Measurements from ENCODE around the gene TMEM120A.
"Not testable (repeated sequence)": the region's sequence is repeated elsewhere in the genome, so short reads cannot be mapped to it uniquely, and the experiment has no call there.

The TMEM120A gene

DNA sequence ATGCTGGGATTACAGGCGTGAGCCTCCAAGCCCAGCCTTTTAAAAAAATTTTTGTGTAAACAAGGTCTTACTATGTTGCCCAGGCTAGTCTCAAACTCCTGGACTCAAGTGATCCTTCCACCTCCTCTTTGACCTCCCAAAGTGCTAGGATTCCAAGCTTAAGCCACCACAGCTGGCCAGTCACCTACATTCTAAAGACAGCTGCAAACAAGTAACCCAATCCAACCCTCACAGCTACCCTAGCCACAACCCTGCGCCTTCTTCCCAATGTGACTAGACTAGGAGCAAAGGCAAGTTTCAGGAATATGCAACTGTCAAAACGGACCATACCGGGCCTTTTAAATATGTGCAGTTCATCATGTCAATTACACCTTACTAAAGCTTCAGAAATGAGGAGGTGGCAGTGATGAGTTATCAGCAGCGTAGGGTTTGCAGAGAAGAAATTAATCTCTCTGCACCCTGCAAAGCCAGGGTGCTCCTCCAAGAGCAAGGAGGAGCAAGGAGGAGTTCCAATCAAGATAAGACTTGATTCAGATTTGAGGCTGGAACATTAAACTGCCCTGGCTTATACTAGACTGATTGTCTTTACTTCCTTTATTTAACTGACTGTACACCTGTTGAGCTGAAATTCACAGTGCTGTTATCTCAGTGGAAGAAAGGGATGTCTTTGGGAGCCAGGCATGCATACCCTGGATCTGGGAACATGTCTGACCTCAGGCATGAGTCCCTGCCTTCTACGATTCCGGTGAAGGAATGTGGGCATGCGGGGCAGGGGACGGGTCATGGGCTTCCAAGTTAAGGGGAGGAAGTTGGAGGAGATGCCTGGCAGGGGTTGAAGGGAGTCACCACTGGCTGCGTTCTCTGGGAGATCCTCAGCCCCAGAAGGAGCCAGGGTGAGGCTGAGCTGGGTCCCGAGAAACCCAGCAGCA is 15.5 kb upstream of the TMEM120A start:
- H3K27ac ChIP-seq (ENCODE audit: low read depth, low read length): no peak overlapping the region
- H3K4me2 ChIP-seq (ENCODE audit: low read length): no peak overlapping the region
- no peaks in the 10 kb centered on the region for H4K20me1 ChIP-seq (ENCODE audit: control insufficient read depth, insufficient read depth, low read depth, low read length)

DNA sequence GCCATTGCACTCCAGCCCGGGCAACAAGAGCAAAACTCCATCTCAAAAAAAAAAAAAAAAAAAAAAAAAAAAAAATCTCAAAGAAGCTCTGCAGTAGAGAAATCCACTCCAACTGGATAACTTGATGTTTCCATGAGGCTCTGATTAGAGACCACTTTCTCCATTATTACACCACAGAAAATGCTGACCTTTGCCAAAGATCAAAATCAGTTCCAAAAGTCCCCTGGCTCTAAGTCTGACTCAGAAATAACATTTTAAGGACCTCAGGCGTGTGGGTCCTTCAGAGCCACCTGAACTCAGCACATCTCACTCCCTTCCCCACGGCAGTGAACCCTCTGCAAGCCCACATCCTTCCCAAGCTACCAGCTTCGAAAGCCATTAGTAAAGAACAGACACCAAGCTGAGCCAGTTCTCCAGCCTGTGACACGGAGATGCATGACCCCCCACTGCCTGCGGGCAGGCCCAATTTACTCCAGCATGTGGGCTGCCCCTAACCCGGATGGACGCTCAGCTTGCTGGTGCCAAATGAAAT is 13.8 kb upstream of the TMEM120A start:
- TF ChIP-seq, protein P1, sequence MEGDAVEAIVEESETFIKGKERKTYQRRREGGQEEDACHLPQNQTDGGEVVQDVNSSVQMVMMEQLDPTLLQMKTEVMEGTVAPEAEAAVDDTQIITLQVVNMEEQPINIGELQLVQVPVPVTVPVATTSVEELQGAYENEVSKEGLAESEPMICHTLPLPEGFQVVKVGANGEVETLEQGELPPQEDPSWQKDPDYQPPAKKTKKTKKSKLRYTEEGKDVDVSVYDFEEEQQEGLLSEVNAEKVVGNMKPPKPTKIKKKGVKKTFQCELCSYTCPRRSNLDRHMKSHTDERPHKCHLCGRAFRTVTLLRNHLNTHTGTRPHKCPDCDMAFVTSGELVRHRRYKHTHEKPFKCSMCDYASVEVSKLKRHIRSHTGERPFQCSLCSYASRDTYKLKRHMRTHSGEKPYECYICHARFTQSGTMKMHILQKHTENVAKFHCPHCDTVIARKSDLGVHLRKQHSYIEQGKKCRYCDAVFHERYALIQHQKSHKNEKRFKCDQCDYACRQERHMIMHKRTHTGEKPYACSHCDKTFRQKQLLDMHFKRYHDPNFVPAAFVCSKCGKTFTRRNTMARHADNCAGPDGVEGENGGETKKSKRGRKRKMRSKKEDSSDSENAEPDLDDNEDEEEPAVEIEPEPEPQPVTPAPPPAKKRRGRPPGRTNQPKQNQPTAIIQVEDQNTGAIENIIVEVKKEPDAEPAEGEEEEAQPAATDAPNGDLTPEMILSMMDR (IDR thresholded peaks at IDR 0.05; ENCODE audit: low read depth, low read length, poor library complexity, severe bottlenecking): no peak
- no peak for TF ChIP-seq EZH2phosphoT487 (IDR thresholded peaks at IDR 0.05; ENCODE audit: borderline replicate concordance, low read length)
- no peaks in the 10 kb centered on the region for H4K20me1 ChIP-seq (ENCODE audit: control insufficient read depth, insufficient read depth, low read depth, low read length)
- no peaks in the 10 kb centered on the region for H3K9me3 ChIP-seq (ENCODE audit: control insufficient read depth, insufficient read depth, low read length)
- no peaks in the 10 kb centered on the region for H3K27me3 ChIP-seq (ENCODE audit: control insufficient read depth, low read length)
- no peak overlapping the region for H3K27ac ChIP-seq (ENCODE audit: low read depth, low read length)
- no peaks in the 10 kb centered on the region for H3K79me2 ChIP-seq (ENCODE audit: control insufficient read depth, low read length)
- no peaks in the 10 kb centered on the region for H3F3A ChIP-seq (ENCODE audit: control insufficient read depth, insufficient read depth)
- 0 out of 2 replicates have a peak, but pooled peaks cover 4% of the 10 kb centered on the region for H3K4me1 ChIP-seq (ENCODE audit: control insufficient read depth, low read length)
- H3K36me3 ChIP-seq (ENCODE audit: control insufficient read depth, low read length): peaks cover 21% of the 10 kb centered on the region
- no peak overlapping the region for H3K4me3 ChIP-seq (ENCODE audit: low read length)
- no peaks in the 10 kb centered on the region for H3K9me2 ChIP-seq (replicated peaks; ENCODE audit: control insufficient read depth, low read length)
- no peak overlapping the region for H3K4me2 ChIP-seq (ENCODE audit: low read length)

More for the DNA sequence above, 15.5 kb upstream of the TMEM120A start:
- TF ChIP-seq EZH2phosphoT487 (IDR thresholded peaks at IDR 0.05; ENCODE audit: borderline replicate concordance, low read length): no peak
- TF ChIP-seq, protein P1 (IDR thresholded peaks at IDR 0.05; ENCODE audit: low read depth, low read length, poor library complexity, severe bottlenecking): no peak
- Histone ChIP-seq H3K4me1 (ENCODE audit: control insufficient read depth, low read length) (0 out of 2 replicates have a peak, but pooled peaks cover 4% of the 10 kb centered on the region), H3K4me3 (ENCODE audit: low read length) (no peak overlapping the region), H3F3A (ENCODE audit: control insufficient read depth, insufficient read depth) (no peaks in the 10 kb centered on the region), H3K9me3 (ENCODE audit: control insufficient read depth, insufficient read depth, low read length) (no peaks in the 10 kb centered on the region), H3K27me3 (ENCODE audit: control insufficient read depth, low read length) (no peaks in the 10 kb centered on the region), H3K79me2 (ENCODE audit: control insufficient read depth, low read length) (no peaks in the 10 kb centered on the region), H3K9me2 (replicated peaks; ENCODE audit: control insufficient read depth, low read length) (no peaks in the 10 kb centered on the region), H3K36me3 (ENCODE audit: control insufficient read depth, low read length) (peaks cover 17% of the 10 kb centered on the region)

DNA sequence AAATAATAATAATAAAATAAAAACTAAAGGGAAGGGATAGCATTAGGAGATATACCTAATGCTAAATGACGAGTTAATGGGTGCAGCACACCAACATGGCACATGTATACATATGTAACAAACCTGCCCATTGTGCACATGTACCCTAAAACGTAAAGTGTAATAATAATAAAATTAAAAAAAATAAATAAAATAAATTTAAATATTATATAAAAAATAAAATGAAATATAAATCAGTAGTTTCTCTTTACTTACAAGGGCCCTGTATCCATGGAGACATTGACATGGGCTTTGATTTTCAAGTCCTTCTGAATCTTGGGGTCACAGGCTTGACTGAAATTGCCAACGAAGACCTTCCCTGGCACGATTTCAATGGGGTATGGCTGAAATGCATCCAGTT is 10.6 kb upstream of the TMEM120A start:
- not testable (repeated sequence) for H3K27me3 ChIP-seq (ENCODE audit: control insufficient read depth, low read length); H3K9me3 ChIP-seq (ENCODE audit: control insufficient read depth, insufficient read depth, low read length); H3K9me2 ChIP-seq (replicated peaks; ENCODE audit: control insufficient read depth, low read length); H3F3A ChIP-seq (ENCODE audit: control insufficient read depth, insufficient read depth); H3K79me2 ChIP-seq (ENCODE audit: control insufficient read depth, low read length); H3K4me1 ChIP-seq (ENCODE audit: control insufficient read depth, low read length); H4K20me1 ChIP-seq (ENCODE audit: control insufficient read depth, insufficient read depth, low read depth, low read length); H3K27ac ChIP-seq (ENCODE audit: low read depth, low read length); H3K4me2 ChIP-seq (ENCODE audit: low read length); H3K4me3 ChIP-seq (ENCODE audit: low read length)
- peaks cover 30% of the 10 kb centered on the region for H3K36me3 ChIP-seq (ENCODE audit: control insufficient read depth, low read length)

DNA sequence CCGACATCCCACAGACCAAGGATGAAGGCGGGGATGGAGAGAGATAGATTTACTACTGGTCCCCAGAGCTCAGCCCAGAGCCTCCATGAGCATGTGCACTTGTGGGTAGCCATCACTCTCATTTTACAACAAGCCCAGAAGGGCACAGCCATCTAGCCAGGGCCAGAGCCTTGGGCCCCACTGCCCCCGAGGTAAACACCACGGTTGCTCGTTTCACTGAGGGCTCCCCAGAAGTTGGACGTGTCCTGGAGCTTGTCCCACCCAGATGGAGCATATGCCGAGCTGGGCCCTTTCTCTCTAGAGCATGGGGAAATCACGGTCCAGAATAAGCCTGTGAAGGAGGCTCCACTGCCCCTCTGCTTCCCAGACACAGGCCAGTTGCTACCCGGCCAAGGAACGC is 9.0 kb upstream of the TMEM120A start:
- no peak overlapping the region for H3K27ac ChIP-seq (ENCODE audit: low read depth, low read length)
- H3K79me2 ChIP-seq (ENCODE audit: control insufficient read depth, low read length): no peaks in the 10 kb centered on the region
- no peak for TF ChIP-seq EZH2phosphoT487 (IDR thresholded peaks at IDR 0.05; ENCODE audit: borderline replicate concordance, low read length)
- H3F3A ChIP-seq (ENCODE audit: control insufficient read depth, insufficient read depth): no peaks in the 10 kb centered on the region
- no peaks in the 10 kb centered on the region for H3K9me2 ChIP-seq (replicated peaks; ENCODE audit: control insufficient read depth, low read length)
- no peaks in the 10 kb centered on the region for H4K20me1 ChIP-seq (ENCODE audit: control insufficient read depth, insufficient read depth, low read depth, low read length)
- H3K9me3 ChIP-seq (ENCODE audit: control insufficient read depth, insufficient read depth, low read length): no peaks in the 10 kb centered on the region
- no peaks in the 10 kb centered on the region for H3K27me3 ChIP-seq (ENCODE audit: control insufficient read depth, low read length)
- H3K4me3 ChIP-seq (ENCODE audit: low read length): no peak overlapping the region
- H3K4me1 ChIP-seq (ENCODE audit: control insufficient read depth, low read length): no peaks in the 10 kb centered on the region
- H3K36me3 ChIP-seq (ENCODE audit: control insufficient read depth, low read length): peaks cover 29% of the 10 kb centered on the region
- H3K4me2 ChIP-seq (ENCODE audit: low read length): no peak overlapping the region
